ENCODE data around the gene RIPPLY3.

GRCh38 chr21:36976228-36976861, 30.2 kb upstream of the RIPPLY3 start:
- TF ChIP-seq CTCF (IDR thresholded peaks at IDR 0.05): no peak
- TF ChIP-seq EZH2 (IDR thresholded peaks at IDR 0.05; ENCODE audit: borderline replicate concordance, insufficient read depth, low read depth, low read length, poor library complexity, severe bottlenecking): no peak
